Immature natural killer cell (primary cell): ENCODE data around the gene CPED1. TPM values are rescaled to one million over a fixed set of nuclear protein-coding genes. Genes with fewer than 3 reads are reported as not detected.

Experiments used
- DNase-seq, 3 donors: peaks; one replicate each; pipeline ENCODE4 v3.0.0; 2022; ENCODE audit warnings: mixed read lengths in 1 of 3
- H3K27ac Mint-ChIP-seq, 6 donors: one replicate each; pipeline ENCODE4 v1.8.0; 2020; ENCODE audit warnings: mixed read lengths in 6 of 6, mild to moderate bottlenecking in 5 of 6, inconsistent platforms in 4 of 6, moderate library complexity in 3 of 6
- H3K27me3 Mint-ChIP-seq, 3 donors: one replicate each; pipeline ENCODE4 v1.8.0; 2020 to 2021; ENCODE audit warnings: low read depth in 3 of 3, mild to moderate bottlenecking in 3 of 3, mixed read lengths in 3 of 3, moderate library complexity in 3 of 3, inconsistent platforms in 1 of 3
- H3K36me3 Mint-ChIP-seq, 3 donors: one replicate each; pipeline ENCODE4 v1.8.0; 2020; ENCODE audit warnings: mixed read lengths in 3 of 3, inconsistent platforms in 2 of 3, mild to moderate bottlenecking in 2 of 3
- H3K4me1 Mint-ChIP-seq, 2 donors: one replicate each; pipeline ENCODE4 v1.8.0; 2020; ENCODE audit warnings: inconsistent platforms in 2 of 2, mild to moderate bottlenecking in 2 of 2, mixed read lengths in 2 of 2, moderate library complexity in 1 of 2
- H3K4me3 Mint-ChIP-seq, 5 donors: one replicate each; pipeline ENCODE4 v1.8.0; 2020; ENCODE audit warnings: mild to moderate bottlenecking in 5 of 5, mixed read lengths in 5 of 5, inconsistent platforms in 3 of 5, moderate library complexity in 3 of 5
- H3K9me3 Mint-ChIP-seq, 6 donors: one replicate each; pipeline ENCODE4 v1.8.0; 2020; ENCODE audit warnings: mild to moderate bottlenecking in 6 of 6, mixed read lengths in 6 of 6, inconsistent platforms in 4 of 6, moderate library complexity in 3 of 6
- polyA plus RNA-seq, 3 donors: library from polyadenylated mRNA; unstranded; fragments of 300-500 nt; fragmentation: Illumina TruSeq; gene quantifications; one replicate each; pipeline ENCODE4 v1.2.3, GENCODE V29; 2021

Gene CPED1
- polyA plus RNA-seq, 3 donors from 2014 or later, result 1.3 to 2.2 TPM; not detected in 1

- Mint-ChIP-seq H3K4me1 (no peaks in the 10 kb centered on the region), H3K27me3 (peaks cover 0 to 2% (median 2%) of the 10 kb centered on the region in 3 donors), H3K27ac (no peak overlapping the region), H3K36me3 (no peaks in the 10 kb centered on the region), H3K9me3 (peaks cover 0 to 9% (median 0%) of the 10 kb centered on the region in 6 donors), H3K4me3 (no peak overlapping the region)
- DNase-seq, result no peak
These were observed 283.4 kb downstream of the CPED1 start for GRCh38 chr7:121271916-121272315.

DNA sequence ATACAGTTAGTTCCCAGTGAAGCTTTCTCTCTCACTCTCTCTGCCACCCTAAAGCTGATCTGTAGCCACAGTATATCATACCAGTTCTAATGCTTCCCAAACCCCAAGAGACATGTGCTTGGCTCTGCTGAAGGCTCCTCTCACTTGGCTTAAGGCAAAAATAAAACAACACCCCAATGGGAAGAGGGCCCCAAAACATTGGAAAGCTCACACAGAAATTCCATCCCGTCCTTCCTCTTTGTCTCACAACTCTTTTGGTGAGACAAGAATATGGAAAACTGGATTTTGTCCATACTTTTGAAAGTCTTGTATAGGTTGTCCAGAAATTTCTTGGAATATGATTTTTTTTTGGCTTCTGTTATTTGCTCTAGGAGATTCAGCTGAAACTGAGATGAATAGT lies 284.2 kb downstream of the CPED1 start:
- H3K27ac Mint-ChIP-seq, result no peak overlapping the region
- H3K4me1 Mint-ChIP-seq, result no peaks in the 10 kb centered on the region
- H3K4me3 Mint-ChIP-seq, result no peak overlapping the region

DNA sequence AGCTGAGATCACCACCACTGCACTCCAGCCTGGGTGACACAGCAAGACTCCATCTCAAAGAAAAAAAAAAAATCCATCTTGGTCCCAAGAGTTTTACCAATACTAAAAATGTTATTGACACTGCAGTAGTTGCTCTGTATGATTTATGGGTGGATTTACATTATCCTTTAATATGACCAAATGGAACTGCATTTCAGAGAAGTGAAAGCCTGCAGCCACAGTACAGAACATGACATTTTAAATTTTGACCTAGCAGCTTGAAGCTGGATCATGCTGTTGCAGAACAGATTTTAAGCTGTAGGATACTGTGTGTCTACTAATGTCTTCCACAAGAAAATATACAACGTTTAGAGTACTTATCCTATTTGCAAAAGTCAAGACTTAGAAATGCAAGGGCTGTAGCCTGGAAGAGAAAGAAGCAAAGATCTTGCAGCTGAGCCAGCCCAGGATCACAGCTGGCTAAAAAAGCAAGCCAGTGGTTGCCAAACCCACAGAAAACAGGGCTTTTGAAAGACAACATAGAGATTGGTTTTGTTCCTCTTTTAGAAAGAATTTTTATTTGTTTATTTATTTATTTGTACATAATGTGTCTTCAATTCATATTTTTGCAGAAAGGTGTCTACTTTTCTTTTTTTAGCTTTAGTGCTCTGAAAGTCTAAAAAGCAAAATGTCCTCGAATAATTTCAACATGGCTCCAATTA lies 285.1 kb downstream of the CPED1 start:
- Mint-ChIP-seq H3K4me1 (no peaks in the 10 kb centered on the region), H3K4me3 (no peak overlapping the region), H3K9me3 (peaks cover 0 to 10% (median 0%) of the 10 kb centered on the region in 6 donors), H3K27me3 (peaks cover 0 to 2% (median 2%) of the 10 kb centered on the region in 3 donors), H3K36me3 (no peaks in the 10 kb centered on the region), H3K27ac (no peak overlapping the region)
- DNase-seq, result no peak

More for the DNA sequence above, 284.2 kb downstream of the CPED1 start:
- Mint-ChIP-seq H3K36me3 (no peaks in the 10 kb centered on the region), H3K9me3 (peaks cover 0 to 10% (median 0%) of the 10 kb centered on the region in 6 donors), H3K27me3 (peaks cover 0 to 2% (median 2%) of the 10 kb centered on the region in 3 donors)
- DNase-seq, result no peak

- no peak overlapping the region for H3K4me3 Mint-ChIP-seq
- no peak overlapping the region for H3K27ac Mint-ChIP-seq
- H3K9me3 Mint-ChIP-seq, result peaks cover 0 to 10% (median 0%) of the 10 kb centered on the region in 6 donors
- peaks cover 0 to 3% (median 2%) of the 10 kb centered on the region in 3 donors for H3K27me3 Mint-ChIP-seq
- H3K4me1 Mint-ChIP-seq, result no peaks in the 10 kb centered on the region
- H3K36me3 Mint-ChIP-seq, result no peaks in the 10 kb centered on the region
- no peak for DNase-seq
These were observed 286.0 kb downstream of the CPED1 start for GRCh38 chr7:121274467-121274866.

DNA sequence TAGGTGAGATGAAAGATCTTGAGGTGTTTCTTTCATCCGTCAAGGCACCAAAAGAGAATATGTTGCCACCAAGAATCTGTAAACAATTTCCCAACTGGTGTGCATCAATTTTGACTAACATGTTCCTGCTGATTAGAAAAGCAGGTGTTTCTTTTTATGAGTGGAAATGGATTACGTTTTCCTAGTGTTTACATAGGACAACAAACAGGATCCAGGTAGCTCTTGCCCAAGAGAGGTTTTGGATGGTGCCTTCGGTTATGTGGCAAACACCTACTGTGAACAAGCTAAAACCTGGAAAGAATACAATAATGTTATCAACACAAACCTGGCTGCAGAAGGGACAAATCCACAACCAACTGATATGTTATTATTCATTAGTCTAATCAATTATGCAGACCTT lies 286.7 kb downstream of the CPED1 start:
- H3K27me3 Mint-ChIP-seq, result peaks cover 0 to 7% (median 0%) of the 10 kb centered on the region in 3 donors
- H3K4me3 Mint-ChIP-seq, result no peak overlapping the region
- no peak overlapping the region for H3K27ac Mint-ChIP-seq
- no peaks in the 10 kb centered on the region for H3K36me3 Mint-ChIP-seq
- H3K4me1 Mint-ChIP-seq, result no peaks in the 10 kb centered on the region
- H3K9me3 Mint-ChIP-seq, result peaks cover 0 to 5% (median 0%) of the 10 kb centered on the region in 6 donors
- no peak for DNase-seq

GRCh38 chr7:121276313-121276712 lies 287.8 kb downstream of the CPED1 start:
- peaks cover 0 to 7% (median 0%) of the 10 kb centered on the region in 3 donors for H3K27me3 Mint-ChIP-seq
- peaks cover 0 to 5% (median 0%) of the 10 kb centered on the region in 6 donors for H3K9me3 Mint-ChIP-seq
- H3K4me1 Mint-ChIP-seq, result no peaks in the 10 kb centered on the region
- no peak for DNase-seq
- H3K36me3 Mint-ChIP-seq, result no peaks in the 10 kb centered on the region
- H3K27ac Mint-ChIP-seq, result no peak overlapping the region
- no peak overlapping the region for H3K4me3 Mint-ChIP-seq

- no peaks in the 10 kb centered on the region for H3K4me1 Mint-ChIP-seq
- no peak overlapping the region for H3K4me3 Mint-ChIP-seq
- H3K27me3 Mint-ChIP-seq, result peaks cover 0 to 7% (median 0%) of the 10 kb centered on the region in 3 donors
- no peaks in the 10 kb centered on the region for H3K36me3 Mint-ChIP-seq
- H3K27ac Mint-ChIP-seq, result no peak overlapping the region
- peaks cover 0 to 3% (median 0%) of the 10 kb centered on the region in 6 donors for H3K9me3 Mint-ChIP-seq
- DNase-seq, result no peak
These were observed 289.9 kb downstream of the CPED1 start for GRCh38 chr7:121278120-121279021.

DNA sequence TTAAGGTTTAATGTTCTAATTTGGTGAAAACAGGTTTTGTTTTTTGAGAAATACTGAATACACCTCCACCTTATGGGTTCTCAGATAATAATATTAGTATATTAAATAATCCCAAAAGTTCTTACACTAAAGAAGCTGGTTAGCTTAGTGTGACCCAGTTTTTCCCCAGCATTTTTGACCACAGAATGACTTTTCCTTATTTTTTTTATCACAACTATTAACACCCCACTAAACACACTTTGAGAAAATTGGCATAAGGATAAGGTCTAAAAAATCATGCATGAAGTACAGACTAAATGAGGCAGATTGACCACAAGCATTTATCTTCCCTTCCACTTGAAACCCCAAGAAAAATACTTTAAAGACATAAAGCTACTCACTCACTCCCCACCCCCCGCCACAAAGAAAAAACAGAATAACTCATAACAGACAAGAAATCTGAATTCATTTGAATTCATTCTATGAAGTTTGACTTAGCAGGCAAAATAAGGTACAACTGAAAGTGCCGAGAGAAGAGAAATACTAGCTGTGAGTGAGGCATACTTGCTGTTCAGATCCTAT lies 290.6 kb downstream of the CPED1 start:
- DNase-seq, result no peak
- Mint-ChIP-seq H3K27me3 (peaks cover 0 to 7% (median 0%) of the 10 kb centered on the region in 3 donors), H3K9me3 (peaks cover 0 to 3% (median 0%) of the 10 kb centered on the region in 6 donors), H3K36me3 (no peaks in the 10 kb centered on the region), H3K27ac (no peak overlapping the region), H3K4me1 (no peaks in the 10 kb centered on the region), H3K4me3 (no peak overlapping the region)

DNA sequence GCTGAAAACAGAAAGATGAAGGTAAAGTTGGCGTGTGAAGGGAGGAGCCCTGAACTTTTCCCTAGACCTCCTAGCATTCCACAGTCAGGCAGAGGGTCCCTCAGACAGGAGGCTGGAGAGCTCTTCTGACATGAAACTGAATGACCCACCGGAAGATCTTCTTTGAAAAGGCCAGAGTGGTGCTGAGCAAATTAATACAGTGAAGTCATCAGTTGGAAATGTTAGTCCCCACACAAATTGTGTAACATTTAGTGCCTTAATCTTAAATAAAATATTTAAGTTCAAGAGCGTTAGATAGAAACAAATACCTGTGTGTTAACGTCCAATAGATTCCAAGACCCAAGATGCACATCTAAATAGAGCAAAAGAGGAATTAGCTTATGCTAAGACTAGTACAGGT lies 291.3 kb downstream of the CPED1 start:
- no peak for DNase-seq
- Mint-ChIP-seq H3K27me3 (peaks cover 0 to 7% (median 0%) of the 10 kb centered on the region in 3 donors), H3K4me1 (no peaks in the 10 kb centered on the region), H3K36me3 (no peaks in the 10 kb centered on the region), H3K27ac (no peak overlapping the region), H3K4me3 (no peak overlapping the region), H3K9me3 (peaks cover 0 to 4% (median under 1%) of the 10 kb centered on the region in 6 donors)

- peaks cover 0 to 4% (median 0%) of the 10 kb centered on the region in 3 donors for H3K36me3 Mint-ChIP-seq
- peaks cover 0 to 6% (median 1%) of the 10 kb centered on the region in 6 donors for H3K9me3 Mint-ChIP-seq
- no peak overlapping the region for H3K4me3 Mint-ChIP-seq
- H3K4me1 Mint-ChIP-seq, result no peaks in the 10 kb centered on the region
- H3K27ac Mint-ChIP-seq, result no peak overlapping the region
- no peak for DNase-seq
- peaks cover 0 to 7% (median 0%) of the 10 kb centered on the region in 3 donors for H3K27me3 Mint-ChIP-seq
These were observed 292.1 kb downstream of the CPED1 start for GRCh38 chr7:121280656-121281055.

DNA sequence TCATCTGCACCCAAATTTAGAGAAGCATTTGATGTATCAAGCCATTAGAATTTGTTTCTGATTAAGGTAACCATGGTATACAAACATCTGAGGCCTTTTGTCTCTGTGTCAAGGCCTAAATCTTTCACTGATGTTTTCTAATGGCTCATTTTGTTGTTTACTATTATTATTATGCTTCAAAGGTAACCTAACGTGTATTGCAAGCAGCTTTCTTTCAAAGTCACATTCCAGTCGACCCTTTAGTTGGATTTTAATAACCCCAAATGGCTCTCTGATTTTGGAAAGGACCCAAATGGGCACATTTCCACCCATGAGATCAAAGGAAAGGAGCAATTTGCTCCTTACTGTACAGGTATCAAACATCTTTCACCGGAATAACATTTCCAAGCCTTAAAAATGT lies 293.6 kb downstream of the CPED1 start:
- Mint-ChIP-seq H3K4me1 (no peaks in the 10 kb centered on the region), H3K36me3 (peaks cover 0 to 4% (median 0%) of the 10 kb centered on the region in 3 donors), H3K27ac (no peak overlapping the region), H3K9me3 (peaks cover 0 to 5% (median 0%) of the 10 kb centered on the region in 6 donors), H3K4me3 (no peak overlapping the region), H3K27me3 (peaks cover 0 to 4% (median 1%) of the 10 kb centered on the region in 3 donors)
- no peak for DNase-seq

DNA sequence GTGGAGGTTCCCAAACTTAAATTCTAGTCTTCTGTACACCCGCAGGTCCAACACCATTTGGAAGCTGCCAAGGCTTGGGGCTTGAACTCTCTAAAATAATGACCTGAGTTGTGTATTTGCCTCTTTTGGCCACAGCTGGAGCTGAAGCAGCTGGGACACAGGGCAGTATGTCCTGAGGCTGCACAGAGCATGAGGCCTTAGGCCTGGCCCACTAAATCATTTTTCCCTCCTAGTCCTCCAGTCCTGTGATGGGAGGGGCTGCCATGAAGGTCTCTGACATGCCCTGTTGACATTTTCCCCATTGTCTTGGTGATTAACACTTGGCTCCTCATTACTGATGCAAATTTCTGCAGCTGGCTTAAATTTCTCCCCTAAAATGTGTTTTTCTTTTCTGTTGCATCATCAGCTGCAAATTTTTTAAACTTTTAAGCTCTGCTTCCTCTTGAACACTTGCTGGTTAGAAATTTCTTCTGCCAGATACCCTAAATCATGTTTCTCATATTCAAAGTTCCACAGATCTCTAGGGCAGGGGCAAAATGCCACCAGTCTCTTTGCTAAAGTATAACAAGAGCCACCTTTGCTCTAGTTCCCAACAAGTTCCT lies 296.7 kb downstream of the CPED1 start:
- Mint-ChIP-seq H3K36me3 (peaks cover 0 to 4% (median 0%) of the 10 kb centered on the region in 3 donors), H3K4me3 (no peak overlapping the region), H3K27me3 (peaks cover 0 to 1% (median 0%) of the 10 kb centered on the region in 3 donors), H3K9me3 (peaks cover 0 to 5% (median 0%) of the 10 kb centered on the region in 6 donors), H3K4me1 (no peaks in the 10 kb centered on the region), H3K27ac (no peak overlapping the region)
- DNase-seq, result no peak

GRCh38 chr7:121286186-121286585 lies 297.7 kb downstream of the CPED1 start:
- Mint-ChIP-seq H3K27me3 (peaks cover 0 to 1% (median 0%) of the 10 kb centered on the region in 3 donors), H3K9me3 (peaks cover 0 to 5% (median 0%) of the 10 kb centered on the region in 6 donors), H3K4me3 (no peak overlapping the region), H3K4me1 (no peaks in the 10 kb centered on the region), H3K27ac (no peak overlapping the region), H3K36me3 (peaks cover 0 to 4% (median 0%) of the 10 kb centered on the region in 3 donors)
- DNase-seq, result no peak
